ENCODE data around the gene KDM3A. TPM values are rescaled to one million over a fixed set of nuclear protein-coding genes. Genes with fewer than 3 reads are reported as not detected.

The KDM3A gene
- total RNA-seq, 1 experiment from 2014 or later = 52.6 TPM

DNA sequence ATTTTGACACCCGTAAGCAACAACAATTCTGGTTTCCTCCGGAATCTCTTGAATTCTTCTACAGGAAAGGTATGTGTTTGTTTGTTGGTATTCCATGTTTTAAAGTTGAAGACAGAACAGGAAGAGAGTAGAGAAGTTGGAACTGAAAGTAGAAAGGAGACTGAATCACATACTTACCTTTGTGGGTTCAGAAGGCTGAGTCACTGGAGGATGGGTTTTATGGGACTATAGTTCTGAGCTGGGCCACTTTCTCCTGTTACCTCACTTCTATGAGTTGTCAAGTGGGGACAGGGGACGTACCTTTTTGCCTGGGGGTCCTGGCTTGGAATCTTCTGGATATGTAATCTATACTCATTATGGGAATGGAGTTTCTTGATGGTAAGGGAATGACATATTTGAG is 40.9 kb downstream of the KDM3A start:
- intact Hi-C loops (cut with micrococcal nuclease) = no loop called here
- no TSS peak for BruUV-seq (replicated peaks)
- H3K27me3 ChIP-seq (ENCODE audit: insufficient read depth, low read length) = no peaks in the 10 kb centered on the region
- H3K9ac ChIP-seq (ENCODE audit: low read length) = no peak overlapping the region
- peaks cover 63 to 79% of the 10 kb centered on the region in 2 experiments for H3K36me3 ChIP-seq (ENCODE audit: control insufficient read depth in 1 of 2, insufficient read depth in 2 of 2, low read length in 2 of 2)
- no peaks in the 10 kb centered on the region for H3K79me2 ChIP-seq (ENCODE audit: insufficient read depth, low read length)
- H3K4me2 ChIP-seq (ENCODE audit: low read length) = no peak overlapping the region
- H3K9me2 ChIP-seq (ENCODE audit: insufficient read depth) = no peaks in the 10 kb centered on the region
- H3K9me3 ChIP-seq (ENCODE audit: control insufficient read depth in 1 of 2, insufficient read depth in 1 of 2, low read depth in 1 of 2, low read length in 2 of 2) = no peaks in the 10 kb centered on the region
- ChIA-PET CTCF (no interaction called here), POLR2A (no interaction called here), RAD21 (ENCODE audit: low non-redundant PET in 1 of 2, low total read pairs in 2 of 2, uncharacterized antibody in 2 of 2, unreplicated experiment in 2 of 2) (no interaction called here)
- H3K4me3 ChIP-seq (replicated peaks in 1 of 2; ENCODE audit: low read depth in 1 of 2, low read length in 2 of 2) = no peak overlapping the region
- no peak for TF ChIP-seq RAD21 (IDR thresholded peaks at IDR 0.05; ENCODE audit: low read depth)
- TF ChIP-seq SIN3A (IDR thresholded peaks at IDR 0.05; ENCODE audit: low read depth) = no peak
- TF ChIP-seq CEBPB (IDR thresholded peaks at IDR 0.05; ENCODE audit: low read depth) = no peak
- TF ChIP-seq SRF (IDR thresholded peaks at IDR 0.05; ENCODE audit: low read depth) = no peak
- no peak for TF ChIP-seq EZH2 (IDR thresholded peaks at IDR 0.05)
- TF ChIP-seq, protein P1, sequence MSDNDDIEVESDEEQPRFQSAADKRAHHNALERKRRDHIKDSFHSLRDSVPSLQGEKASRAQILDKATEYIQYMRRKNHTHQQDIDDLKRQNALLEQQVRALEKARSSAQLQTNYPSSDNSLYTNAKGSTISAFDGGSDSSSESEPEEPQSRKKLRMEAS (IDR thresholded peaks at IDR 0.05) = no peak
- no peak for TF ChIP-seq ZFX (IDR thresholded peaks at IDR 0.05)
- no peak for TF ChIP-seq EGR1 (IDR thresholded peaks at IDR 0.05; ENCODE audit: low read depth)
- TF ChIP-seq, protein P2, sequence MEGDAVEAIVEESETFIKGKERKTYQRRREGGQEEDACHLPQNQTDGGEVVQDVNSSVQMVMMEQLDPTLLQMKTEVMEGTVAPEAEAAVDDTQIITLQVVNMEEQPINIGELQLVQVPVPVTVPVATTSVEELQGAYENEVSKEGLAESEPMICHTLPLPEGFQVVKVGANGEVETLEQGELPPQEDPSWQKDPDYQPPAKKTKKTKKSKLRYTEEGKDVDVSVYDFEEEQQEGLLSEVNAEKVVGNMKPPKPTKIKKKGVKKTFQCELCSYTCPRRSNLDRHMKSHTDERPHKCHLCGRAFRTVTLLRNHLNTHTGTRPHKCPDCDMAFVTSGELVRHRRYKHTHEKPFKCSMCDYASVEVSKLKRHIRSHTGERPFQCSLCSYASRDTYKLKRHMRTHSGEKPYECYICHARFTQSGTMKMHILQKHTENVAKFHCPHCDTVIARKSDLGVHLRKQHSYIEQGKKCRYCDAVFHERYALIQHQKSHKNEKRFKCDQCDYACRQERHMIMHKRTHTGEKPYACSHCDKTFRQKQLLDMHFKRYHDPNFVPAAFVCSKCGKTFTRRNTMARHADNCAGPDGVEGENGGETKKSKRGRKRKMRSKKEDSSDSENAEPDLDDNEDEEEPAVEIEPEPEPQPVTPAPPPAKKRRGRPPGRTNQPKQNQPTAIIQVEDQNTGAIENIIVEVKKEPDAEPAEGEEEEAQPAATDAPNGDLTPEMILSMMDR (IDR thresholded peaks at IDR 0.05 in 2 of 3, conservative IDR thresholded peaks at IDR 0.05 in 1 of 3; ENCODE audit: borderline replicate concordance in 1 of 3, insufficient read depth in 1 of 3, low read depth in 2 of 3, low read length in 2 of 3) = no peak
- TF ChIP-seq POLR2AphosphoS5 (IDR thresholded peaks at IDR 0.05; ENCODE audit: low read depth, low read length) = no peak
- no peak for TF ChIP-seq SP1 (IDR thresholded peaks at IDR 0.05; ENCODE audit: low read depth)
- no peak for TF ChIP-seq ELF1 (IDR thresholded peaks at IDR 0.05; ENCODE audit: borderline replicate concordance, low read depth)
- no peak for TF ChIP-seq EZH2phosphoT487 (IDR thresholded peaks at IDR 0.05; ENCODE audit: borderline replicate concordance)
- ATAC-seq (no peak), DNase-seq (ENCODE audit: low read depth, low spot score) (no peak)
- H3K27ac ChIP-seq (ENCODE audit: low read depth, low read length) = no peak overlapping the region
- H3K4me1 ChIP-seq (ENCODE audit: control insufficient read depth in 1 of 2, insufficient read depth in 2 of 2, low read length in 2 of 2) = no peaks in the 10 kb centered on the region
- H4K20me1 ChIP-seq (ENCODE audit: insufficient read depth) = no peaks in the 10 kb centered on the region
- H2AFZ ChIP-seq (ENCODE audit: low read depth, low read length, poor library complexity, severe bottlenecking) = no peak overlapping the region
